SIG-M5 treated with dmso at 0.1 percent for 504 hours (cell line): ENCODE measurements around the gene C9.
"Not testable (repeated sequence)": the region's sequence is repeated elsewhere in the genome, so short reads cannot be mapped to it uniquely, and the experiment has no call there.

Source experiments
- DNase-seq: peaks from one replicate; lab custom pipeline; 2025; ENCODE audit not compliant: unreplicated experiment; lab: John Stamatoyannopoulos, UW

Gene C9

DNA sequence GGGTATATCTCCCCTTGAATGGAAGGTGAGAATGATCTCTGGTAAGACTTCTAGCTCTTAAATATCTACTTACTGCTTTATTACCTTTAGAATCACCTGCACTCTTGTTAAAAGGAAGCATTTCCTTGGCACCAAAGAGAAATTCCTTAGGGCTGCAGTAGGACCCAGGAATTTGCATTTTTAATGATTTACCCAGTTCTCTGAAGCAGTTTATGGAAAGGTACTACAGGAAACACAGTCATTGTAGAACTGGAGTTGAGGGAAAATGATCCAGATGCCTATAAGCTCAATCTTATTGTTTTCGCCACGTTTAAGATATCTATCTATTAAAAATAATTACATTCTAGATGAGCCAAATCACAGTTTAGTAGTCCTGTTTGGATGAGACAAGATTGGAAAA is 9.5 kb upstream of the C9 start:
- no peak for DNase-seq

DNA sequence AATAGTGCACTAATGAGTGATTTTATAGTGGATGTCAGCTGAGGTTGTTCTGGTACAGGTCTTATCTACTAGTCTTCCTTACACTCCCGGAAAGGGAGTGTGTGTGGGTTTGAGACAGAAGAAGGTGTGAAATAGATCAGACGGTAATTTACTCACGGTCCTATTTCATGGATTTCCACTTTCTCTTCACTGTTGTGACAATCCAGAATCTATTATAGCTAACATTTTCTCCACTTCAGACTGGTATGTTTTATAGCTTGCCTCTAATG is 7.0 kb upstream of the C9 start:
- no peak for DNase-seq

DNA sequence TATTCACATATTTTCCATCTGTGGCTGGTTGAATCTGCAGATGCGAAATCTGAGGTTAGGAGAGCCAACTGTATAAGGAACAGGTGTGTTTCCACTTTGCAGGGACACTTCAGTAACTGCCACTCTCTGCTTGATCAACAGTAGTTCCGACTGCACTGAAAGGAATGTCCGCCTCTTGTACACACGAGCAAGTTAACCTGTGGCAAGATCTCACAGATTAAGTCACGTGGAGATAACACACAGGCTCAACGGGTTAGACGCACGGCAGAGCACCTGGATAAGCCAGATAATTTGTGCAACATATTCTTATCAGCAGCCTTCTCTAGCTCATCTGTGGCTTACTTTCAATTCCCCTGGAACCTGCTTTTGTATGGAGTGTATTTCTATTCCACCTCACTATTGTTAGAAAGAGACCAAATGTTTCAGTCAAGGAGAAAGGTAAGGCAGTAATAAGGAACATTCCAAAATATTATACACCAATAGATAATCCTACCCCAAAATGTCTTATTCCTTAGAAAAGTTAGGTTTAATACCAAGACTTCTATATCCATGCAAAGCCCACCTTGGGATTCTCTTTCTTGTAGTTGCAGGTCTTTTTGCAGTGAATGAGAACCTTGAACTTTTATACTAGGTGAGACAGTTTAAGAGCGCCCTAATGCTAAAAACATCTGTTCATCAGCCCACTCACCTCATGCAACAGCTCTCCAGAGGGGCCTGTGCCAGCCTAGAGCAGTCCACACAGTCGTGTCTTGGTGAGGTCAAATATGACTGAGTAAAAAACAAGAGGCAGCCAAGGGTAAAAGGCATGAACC is 6.5 kb upstream of the C9 start:
- DNase-seq = no peak

GRCh38 chr5:39369123-39369815 is 5.0 kb upstream of the C9 start:
- DNase-seq = no peak

DNA sequence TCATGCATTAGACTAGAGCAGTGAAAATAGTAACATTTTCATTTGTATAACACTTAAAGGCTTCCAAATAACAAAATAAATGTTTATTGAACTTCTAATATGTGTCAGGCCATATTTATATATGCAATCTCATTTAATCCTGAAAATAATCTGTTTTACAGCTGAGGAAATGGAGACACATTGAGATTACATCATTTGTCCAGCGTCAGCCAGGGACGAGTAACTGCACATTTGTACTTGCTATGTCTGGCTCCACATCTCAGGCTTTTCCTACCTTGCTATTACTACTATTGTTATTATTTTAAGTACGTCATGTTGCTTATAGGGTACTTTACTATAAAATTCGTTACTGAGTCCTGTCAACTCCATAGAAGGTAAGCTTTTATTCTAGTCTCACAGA is 3.8 kb upstream of the C9 start:
- no peak for DNase-seq

GRCh38 chr5:39367711-39368110 is 3.4 kb upstream of the C9 start:
- no peak for DNase-seq

- DNase-seq = no peak
Observed at GRCh38 chr5:39363217-39363616, 1.1 kb downstream of the C9 start.

DNA sequence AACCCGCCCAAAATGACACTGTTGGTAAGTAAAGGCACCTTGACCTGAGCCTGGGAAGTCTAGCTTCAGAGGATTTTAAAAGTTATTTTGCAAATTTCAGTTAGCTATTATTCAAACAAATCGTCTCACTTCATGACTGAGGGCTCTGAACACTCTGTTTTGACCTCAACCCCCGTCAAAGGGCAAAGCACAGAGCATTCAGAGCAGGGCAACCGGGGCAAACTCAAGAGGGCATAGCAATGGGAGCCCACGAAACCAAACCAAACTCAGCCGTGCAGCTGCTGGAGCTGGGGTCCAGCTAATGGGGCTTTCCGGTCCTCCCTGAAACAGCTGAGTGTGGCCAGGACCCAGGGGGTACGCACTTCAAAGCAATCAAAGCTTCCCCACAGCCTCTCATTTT is 1.6 kb downstream of the C9 start:
- no peak for DNase-seq

DNA sequence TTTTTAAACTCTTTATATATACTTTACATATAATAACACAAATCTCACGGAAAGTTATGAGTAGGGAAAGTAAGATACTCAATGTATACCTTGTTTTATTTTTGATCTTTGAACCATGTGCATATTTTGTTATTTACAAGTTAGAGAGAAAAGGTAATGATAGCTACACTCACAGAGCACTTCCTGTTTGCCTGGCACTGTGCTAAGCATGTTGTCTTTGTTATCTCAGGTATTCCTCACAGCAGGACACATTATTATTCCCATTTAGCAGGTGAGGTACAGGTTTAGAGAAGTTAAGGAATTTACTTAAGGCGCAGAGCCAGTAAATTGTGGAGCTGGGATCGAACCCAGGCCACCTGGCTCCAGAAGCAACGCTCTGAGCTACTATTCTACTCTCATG is 3.0 kb downstream of the C9 start:
- no peak for DNase-seq

DNA sequence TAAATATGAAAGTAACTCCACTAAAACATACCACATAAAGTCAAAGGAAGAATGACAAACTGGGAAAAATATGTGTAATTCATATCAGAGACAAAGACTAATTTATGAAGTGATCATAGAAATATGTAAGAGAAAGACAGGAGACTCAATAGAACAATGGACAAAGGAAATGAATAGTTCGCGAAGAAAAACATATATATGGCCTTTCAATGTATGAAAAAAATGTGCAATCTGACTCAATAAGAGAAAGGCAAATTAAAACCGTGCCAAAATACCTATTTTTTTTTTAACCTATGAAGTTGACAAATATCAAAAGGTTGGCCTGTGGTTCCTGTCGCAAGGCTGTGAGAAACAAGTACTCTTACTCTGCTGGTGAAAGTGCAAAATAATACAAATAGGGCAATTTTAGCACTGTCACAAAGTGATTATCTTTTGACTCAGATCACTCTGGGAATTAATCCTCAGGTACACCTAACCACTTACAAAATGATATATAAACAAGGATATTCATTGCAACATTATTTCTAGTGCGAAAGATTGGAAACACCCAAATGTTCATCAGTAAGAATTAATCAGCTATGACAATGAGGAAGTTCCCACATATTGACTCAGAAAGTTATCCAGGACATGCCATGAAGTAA is 3.7 kb downstream of the C9 start:
- DNase-seq = no peak

GRCh38 chr5:39356263-39356662 is 8.0 kb downstream of the C9 start:
- no peak for DNase-seq

GRCh38 chr5:39355324-39355723 is 9.0 kb downstream of the C9 start:
- no peak for DNase-seq

GRCh38 chr5:39353717-39354399 is 10.4 kb downstream of the C9 start:
- DNase-seq = no peak

- no peak for DNase-seq
Observed at GRCh38 chr5:39352951-39353350, 11.3 kb downstream of the C9 start.

DNA sequence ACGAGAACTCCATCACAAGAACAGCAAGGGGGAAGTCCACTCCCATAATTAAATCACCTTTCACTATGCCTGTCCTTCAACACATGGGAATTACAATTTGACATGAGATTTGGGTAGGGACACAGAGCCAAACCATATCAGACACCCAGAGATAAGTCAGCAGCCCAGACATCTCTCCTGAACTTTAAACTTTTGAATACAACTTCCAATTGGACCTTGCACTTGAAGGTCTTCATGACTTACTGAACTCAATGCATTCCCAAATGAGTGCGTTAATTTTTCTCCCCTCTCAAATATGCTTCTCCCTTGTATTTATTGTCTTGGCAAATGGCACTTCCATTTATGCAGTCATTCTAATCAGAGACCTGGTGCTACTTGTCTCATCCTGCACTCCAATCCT is 12.1 kb downstream of the C9 start:
- DNase-seq = no peak

- no peak for DNase-seq
Observed at GRCh38 chr5:39349484-39349883, 14.8 kb downstream of the C9 start.

DNA sequence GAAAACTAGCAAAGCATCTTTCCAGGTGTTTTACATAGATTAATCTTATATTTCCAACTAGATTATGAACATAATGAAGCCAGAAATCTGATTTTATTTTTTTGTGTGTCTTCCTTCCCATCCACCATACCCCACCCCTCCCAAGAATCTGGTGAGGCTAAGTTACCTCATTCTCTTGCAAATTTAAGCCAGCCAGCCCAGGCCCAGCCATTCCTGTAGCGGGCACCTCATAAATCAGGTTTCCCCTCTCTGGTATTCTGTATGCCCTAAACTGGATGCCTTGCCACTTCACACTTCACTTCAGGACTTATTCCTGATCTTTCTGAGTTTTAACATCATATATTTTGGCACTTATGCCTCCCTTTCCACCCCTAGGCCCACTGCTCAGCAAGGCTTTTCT is 21.8 kb downstream of the C9 start:
- no peak for DNase-seq

DNA sequence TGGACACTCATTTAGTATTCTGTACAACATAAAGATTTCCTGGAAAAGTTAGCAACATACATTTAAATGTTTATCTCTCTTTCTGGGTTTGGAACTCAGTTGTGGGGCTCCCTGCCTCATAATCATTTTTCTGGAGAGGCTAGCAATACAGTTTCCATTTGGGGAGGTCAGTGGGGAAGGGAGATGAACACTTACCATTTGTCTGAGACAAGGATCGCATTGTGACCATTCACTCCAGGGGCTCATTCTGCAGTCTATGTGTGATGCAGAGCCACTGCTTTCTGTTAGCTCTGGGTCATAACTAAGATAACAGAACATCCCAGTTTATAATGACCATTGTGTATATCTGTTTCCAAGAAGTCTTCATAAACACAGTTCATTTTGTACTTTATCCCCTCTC is 22.4 kb downstream of the C9 start:
- no peak for DNase-seq

DNA sequence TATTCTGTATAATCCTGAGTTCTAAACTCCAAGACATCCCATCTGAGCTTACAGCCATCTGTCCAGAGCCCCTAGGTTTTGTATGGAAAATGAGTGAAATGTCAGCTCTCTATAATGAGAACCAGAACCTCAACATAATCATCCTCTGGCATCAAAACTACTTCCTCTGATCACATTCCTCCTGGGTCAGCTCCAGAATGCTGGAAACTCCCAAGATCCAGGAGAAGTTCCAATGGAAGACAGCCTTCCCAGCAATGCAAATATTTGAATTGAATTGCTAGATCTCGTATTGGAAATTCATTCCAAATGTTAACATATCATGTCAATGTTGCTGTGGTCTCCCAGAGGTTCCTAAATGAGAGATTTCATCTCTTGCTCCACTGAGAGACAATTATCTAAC is 23.8 kb downstream of the C9 start:
- DNase-seq = no peak

DNA sequence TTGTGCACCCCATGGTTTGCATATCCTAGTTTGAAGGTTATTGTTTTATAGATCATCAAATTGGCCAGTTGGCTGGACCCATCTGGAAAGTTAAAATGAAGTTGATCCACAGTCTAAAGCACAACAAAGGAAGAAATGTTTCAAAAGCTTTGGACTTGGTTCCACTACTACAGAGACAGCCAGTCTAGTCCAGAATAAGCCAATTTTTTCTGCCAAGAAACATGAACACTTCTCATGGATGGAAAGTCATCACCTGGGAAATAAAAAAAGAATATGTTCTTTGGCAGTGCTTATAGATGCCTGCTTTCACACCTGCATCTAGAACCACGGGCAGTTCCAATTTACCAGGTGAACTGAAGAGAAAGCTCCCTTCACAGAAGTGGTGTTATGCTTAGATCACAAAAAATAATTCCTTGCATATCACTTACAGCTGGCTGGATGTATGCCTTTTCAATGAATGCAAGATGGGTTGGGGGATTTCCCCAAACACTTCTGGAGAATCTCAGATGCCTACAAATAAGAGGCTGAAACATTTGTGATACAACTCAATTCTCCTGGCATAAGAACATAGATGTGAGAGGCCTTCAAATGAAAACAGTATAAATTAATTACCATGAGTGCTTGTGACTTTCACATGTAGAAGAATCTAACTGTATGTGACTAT is 26.9 kb downstream of the C9 start:
- no peak for DNase-seq

DNA sequence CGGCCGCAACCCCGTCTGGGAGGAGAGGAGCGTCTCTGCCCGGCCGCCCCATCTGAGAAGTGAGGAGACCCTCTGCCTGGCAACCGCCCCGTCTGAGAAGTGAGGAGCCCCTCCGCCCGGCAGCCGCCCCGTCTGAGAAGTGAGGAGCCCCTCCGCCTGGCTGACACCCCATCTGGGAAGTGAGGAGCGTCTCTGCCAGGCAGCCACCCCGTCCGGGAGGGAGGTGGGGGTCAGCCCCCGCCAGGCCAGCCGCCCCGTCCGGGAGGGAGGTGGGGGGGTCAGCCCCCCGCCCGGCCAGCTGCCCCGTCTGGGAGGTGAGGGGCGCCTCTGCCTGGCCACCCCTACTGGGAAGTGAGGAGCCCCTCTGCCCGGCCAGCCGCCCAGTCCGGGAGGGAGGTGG is 30.0 kb downstream of the C9 start:
- not testable (repeated sequence) for DNase-seq
